NCI-H82 (cell line): ENCODE measurements around the gene PCYOX1L.

Experiments
- DNase-seq: peaks from one replicate; lab custom pipeline; 2025; lab: John Stamatoyannopoulos, UW

The PCYOX1L gene

DNA sequence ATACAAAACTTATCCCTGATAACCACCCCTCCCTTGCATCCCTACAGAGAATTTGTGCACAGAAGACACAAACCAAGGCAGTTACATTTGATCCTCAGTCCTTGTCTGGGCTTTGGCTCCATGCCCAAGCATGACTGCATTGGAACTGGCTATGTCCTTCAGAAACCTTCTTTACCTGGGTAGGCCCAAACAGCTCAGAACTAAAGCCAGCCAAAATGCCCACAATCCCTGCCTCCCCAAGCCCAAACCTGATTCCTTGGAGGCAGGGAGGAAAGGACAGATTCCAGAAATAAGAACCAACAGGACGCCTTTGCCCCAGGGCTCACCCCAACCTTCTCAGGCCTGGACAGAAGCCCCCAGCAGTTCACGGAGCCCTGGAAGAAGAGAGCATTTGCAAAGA lies 13.0 kb downstream of the PCYOX1L start:
- no peak for DNase-seq

DNA sequence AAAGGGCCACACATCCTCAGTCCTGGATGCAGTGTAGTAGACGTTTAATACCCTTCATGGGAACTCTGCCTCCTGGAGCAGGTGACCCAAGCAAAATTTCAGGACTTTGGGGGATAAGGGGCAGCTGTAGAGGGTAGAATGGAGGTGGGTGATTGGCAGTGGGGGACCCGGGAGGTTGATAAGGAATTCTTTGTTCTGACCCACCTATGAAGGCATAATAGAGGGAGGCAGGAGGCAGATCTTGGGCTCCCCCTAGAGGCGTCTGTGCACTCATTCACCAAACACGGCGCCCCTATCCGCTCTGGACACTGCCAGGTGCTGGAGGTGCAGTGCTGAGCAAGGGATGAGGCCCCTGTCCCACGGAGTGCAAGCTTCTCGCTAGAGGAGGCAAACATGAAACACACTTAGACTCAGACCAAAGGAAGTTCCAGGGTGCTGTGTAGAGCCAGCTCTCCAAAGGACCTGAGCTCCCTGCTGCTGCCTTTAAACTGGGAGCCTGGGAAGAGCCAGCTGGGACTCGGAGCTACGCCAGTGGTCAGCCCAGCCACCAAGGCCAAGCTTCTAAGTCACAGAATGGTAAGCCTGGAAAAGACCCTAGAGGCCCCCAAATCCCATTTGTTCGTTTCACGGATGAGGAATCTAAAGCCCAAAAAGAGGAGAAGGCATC lies 13.6 kb downstream of the PCYOX1L start:
- DNase-seq, result peak; percentile 82

DNA sequence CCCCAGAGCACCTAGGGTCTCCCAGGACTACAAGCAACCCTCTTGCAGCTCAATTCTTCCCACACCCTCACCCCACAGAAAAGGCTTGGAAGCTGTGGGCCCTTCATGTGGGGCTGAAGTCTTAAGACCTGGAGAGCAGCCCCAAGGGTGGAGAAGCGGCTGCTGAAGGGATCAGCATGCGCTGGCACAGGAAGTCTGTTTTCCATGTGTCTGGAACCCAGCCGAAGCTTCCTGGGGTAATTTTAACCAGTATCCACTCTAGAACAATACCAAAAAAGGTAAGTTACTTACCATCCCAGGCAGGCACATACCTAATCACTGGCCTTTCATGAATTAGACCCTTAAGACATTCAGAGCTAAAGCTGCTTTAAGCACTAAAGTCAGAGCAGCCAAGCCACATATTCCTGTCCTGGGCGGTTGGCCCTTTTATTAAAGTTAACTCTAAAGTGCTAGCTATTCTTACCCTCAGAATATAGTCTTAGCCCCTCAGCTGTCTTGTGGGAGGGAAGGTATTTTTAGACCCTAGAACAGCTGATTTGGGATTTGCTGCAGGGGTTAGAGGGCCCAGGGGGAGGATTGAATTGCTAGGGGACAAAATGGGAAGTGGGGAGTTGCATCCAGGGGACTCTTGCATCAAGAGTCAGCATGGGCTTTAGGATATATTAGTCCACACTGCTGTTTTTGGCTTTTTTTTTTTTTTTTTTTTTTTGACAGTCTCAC lies 14.4 kb downstream of the PCYOX1L start:
- DNase-seq, result no peak

DNA sequence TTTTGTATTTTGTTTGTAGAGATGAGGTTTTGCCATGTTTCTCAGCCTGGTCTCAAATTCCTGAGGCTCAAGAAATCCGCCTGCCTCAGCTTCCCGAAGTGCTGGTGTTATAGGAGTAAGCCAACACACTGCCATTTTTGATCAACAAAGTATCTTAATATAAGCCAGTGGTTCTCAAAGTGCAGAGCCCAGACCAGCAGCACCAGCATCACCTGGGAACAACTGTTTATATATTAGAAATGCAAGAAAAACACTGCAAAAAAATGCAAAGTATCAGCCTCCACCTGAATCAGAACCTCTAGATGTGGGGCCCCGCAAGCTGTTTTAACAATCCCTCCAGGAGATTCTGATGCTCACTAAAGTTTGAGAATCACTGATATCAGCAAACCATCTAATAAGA lies 15.1 kb downstream of the PCYOX1L start:
- no peak for DNase-seq

DNA sequence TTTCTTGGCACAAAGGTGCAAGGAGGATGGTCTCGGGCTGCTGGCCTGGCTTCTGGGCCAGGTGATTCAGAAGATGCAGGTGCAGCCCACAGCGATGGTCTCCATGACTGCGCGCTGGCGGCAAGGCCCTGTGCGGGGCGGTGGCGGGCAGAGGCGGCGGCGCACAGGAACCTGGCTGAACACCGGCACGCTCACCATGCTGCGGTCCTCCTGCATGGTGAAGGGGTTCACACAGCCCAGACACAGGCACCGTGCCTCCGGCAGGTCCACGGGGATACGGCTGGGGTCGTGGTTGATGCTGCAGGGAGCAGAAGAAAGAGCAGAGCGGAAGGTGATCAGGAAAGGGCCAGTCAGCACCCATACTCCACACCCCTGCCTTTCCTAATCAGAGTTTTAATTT lies 16.5 kb downstream of the PCYOX1L start:
- DNase-seq, result no peak

DNA sequence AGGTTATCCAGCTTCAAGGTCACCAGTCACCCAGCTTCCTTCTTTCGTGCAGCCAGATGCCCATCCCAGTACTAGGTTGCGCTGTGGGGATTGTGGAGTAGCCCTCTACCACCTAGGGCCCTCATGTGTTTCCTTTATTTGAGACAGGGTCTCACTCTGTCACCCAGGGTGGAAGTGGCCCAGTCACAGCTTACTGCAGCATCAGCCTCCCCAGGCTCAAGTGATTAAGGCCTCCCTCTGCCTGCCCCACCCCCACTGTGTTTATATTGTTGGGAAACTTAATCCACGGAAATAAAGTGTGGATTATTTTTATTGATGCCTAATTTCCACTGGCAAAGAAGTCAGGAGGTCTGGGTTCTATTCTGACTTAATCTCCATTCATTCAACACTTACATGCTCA lies 17.0 kb downstream of the PCYOX1L start:
- peak; percentile 77 for DNase-seq

DNA sequence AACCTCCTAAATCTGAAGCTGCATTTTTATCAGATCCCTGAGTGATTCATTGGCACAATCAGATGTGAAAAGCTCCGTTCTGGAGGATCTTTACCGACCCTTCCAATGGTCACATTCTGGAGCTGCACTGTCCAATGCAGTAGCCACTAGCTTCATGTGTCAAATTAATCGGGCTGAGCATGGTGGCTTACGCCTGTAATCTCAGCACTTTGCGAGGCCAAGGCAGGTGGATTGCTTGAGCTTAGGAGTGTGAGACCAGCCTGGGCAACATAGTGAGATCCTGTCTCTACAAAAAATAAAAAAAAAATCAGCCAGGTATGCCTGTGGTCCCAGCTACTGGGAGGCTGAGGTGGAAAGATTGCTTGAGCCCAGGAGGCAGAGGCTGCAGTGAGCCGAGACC lies 17.6 kb downstream of the PCYOX1L start:
- peak; percentile 10 for DNase-seq

DNA sequence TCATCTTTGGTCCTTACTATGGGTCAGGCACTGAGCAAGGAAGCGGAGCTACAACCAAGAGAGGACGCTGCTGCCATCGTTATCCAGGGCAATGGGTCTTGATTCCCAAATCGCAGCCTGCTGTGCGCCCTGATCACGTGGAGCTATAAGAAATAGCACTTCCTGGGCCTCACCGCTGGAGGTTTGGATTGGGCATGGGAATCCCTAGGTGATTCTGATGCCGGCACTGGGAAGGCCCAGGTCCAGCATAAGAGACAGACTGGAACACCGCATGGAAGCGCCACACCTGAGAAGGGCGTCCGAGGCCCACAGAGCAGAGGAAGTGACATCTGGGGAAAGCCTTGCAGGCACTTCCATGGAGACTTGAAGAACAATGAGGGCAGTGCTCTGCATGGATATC lies 18.3 kb downstream of the PCYOX1L start:
- DNase-seq, result no peak

DNA sequence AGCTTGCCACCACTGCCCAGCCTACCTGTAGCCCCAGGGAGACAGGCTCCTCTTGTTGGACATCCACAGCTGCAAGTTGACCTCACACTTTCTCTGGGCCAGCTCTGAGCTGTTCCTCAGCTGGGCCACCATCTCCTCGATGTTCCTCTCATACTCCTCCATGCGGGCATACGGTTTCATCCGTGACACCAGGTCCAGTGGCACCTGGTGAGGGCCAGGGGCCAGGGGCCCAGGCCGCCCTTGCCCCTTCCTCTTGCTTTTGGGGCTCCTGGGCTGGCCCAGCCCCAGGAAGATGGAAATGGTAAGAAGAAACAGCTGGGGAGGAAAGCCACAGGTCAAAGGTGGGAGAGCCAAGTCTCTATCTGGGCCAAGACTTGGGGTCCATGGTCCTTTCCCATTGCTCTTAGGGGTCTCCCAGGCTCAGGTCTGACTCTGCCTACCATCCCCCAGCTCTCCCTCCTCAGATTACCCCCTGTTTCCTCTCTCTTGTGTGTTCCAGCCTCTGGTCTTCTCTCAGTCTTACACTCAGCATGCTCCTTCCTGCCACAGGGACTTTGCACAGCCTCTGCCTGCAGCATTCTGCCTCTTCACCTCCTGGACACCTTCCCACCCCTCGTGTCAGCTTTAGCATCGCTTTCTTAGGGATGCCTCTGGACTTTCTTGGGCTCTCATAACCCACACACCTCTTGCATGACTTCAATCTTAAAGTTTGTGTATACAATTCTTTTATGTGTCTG lies 19.0 kb downstream of the PCYOX1L start:
- DNase-seq, result no peak

DNA sequence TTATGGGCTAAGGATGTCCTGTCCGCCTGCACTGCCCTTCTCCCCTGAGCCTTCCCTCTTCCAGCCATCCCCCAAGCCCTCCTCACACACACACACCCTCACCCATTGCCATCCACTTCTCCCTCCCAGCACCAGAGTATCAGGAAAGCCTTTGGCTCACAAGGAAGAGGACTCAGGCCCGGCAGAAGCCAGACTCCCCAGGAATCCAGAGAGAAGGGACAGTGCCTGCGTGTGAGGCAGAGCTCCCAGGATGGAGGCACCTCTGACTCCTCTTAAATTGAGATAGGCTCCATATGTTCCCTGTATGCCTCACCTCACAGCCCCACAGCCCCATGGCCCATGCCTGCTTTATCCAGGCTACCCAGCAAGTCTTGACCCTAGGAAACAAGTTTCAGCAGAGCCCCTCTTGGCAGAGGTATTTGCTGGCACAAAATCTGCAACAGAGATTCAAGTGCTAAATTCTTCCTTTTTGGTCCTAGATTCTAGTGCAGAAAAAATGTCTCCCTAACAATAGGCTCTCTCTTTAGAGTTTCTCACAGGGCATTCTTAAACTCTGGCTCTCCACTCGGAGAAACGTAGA lies 20.5 kb downstream of the PCYOX1L start:
- DNase-seq, result no peak

DNA sequence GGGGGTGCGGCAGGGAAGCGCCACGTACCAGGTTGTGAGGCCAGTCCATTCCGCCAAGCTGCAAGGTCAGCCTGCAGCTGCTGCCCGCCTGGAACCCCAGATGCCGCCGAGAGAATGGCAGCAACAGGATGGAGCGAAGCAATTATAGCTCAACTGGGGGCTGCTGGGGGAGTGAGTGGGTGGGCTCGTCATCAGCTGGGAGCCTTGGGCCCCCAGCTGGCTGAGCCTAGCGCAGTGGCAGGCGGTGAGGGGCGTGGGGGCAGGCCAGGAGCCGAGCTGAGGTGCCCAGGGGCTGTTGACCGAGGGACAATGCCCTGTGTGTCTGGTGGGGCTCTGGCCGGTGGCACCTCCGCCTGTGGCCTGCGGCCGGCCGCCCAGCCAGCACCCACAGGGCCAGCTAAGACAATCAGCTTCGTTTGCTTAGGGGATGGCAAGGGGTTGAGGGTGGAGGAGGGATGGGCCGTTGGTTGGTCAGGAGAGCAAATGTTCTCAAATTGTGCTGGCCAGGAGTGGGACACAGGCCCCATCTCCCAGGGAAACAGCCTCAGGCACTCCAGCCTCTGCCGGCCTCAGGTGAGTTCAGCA lies 21.4 kb downstream of the PCYOX1L start, which contains the start of gene IL17B:
Gene IL17B, minus strand, starts transcription at position 116 of the 585 bp plus-strand sequence. Its CDS starts 67 bp downstream, at position 49.
- no peak for DNase-seq

DNA sequence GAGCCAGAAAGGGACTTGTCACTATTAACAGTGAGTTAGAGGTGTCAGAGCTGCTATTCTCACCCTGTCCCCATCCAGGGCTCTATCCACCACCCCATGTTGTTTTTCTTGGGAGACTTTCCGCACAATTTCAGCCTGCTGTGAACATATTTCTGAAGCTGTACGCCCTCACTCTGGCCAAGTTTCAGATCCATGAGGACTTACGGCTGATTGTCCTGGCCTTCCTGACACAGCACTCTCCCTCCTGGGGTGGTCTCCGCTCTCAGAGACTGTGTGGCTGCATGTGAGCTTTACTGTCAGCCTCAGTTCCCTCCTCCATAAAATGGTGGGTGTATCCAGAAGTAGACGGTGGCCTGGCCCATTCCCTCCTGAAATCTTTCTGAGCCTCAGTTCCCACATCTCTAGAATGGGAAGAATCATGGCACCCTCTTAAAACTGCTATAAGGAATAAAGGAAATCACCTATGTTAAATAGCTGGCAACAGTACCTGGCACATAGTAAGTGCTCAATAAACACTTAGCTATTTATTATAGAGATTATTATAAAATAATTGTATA lies 22.1 kb downstream of the PCYOX1L start:
- DNase-seq, result no peak

DNA sequence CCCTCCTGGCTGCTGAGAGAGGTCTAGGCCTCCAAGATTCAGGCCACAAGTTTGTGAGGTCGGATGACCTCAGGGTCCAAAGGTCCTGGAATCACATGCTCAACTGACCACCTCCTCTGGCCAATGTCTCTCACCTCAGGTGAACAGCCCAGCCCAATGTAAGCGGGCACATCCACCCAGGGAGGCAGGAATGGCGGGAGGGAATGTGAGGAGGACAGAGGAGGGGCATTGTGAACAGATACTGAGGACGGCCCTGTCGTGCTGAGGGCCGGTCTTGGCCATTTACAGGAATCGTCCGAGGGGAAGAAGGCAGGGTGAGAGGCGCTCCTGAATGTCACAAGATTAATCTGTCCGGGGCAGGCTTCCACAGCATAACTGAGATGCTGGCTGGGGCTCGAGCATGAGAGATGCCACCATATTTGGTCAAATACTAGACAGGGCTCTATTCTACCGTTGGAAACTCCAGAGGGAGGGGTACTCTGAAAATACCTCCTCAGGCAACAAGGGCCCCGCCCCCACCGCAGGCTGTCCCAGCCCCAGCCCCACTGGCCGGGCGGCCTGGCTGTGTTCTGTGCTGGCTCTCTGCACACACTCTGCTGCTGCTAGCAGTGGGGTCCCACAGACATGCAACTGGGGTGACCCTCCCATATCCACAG lies 22.7 kb downstream of the PCYOX1L start:
- no peak for DNase-seq

DNA sequence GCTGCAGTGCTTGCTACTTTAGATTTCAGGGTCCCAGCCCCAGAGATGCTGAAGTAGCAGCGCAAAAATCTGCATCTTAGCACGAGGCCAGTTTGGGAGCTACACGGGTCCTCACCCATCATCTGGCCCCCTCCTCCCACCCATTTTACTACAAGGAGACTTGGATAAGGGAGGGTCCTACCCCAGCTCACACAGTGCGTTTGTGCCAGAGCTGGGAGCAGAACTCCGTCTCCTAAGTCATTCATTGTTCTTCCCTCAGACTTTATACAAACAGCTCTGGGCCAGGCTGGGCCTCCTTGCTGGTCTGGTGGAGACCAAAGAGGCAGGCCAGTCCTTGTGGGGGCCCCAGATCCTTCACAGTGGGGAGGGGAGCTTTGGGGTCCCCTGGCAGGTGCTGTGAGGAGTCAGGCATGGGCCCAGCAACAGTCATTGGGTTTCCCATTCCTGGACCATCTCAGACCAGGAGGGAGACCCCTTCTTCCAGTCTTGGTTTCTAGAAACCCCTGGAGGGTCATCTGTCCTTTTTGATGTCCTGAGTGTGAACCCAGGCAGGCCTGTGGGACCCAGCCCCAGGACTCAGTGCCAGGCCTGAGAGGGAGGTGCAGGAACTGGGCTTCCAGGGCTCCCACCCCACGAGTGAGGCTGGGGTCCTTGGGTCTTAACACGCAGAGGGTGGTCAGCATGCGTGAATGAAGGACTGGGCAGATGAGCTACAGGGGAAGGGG lies 23.6 kb downstream of the PCYOX1L start:
- DNase-seq, result no peak

DNA sequence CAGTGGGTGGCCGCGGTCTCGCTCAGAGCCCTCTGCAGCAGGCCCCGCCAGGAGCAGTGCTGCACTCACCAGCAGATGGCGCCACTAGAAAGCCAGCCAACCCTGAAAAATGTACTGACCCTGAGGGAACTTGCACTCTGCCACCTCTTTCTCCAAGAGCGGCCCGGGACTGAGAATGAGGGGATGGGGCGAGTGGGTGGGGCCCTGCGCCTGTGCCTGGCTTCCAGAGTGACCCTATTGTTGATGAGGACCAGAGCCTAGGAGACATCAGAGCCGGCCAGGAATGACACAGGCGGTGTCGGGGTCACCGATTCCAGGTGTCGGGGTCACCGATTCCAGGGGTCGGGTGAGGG lies 24.1 kb downstream of the PCYOX1L start:
- DNase-seq, result peak; percentile 85

DNA sequence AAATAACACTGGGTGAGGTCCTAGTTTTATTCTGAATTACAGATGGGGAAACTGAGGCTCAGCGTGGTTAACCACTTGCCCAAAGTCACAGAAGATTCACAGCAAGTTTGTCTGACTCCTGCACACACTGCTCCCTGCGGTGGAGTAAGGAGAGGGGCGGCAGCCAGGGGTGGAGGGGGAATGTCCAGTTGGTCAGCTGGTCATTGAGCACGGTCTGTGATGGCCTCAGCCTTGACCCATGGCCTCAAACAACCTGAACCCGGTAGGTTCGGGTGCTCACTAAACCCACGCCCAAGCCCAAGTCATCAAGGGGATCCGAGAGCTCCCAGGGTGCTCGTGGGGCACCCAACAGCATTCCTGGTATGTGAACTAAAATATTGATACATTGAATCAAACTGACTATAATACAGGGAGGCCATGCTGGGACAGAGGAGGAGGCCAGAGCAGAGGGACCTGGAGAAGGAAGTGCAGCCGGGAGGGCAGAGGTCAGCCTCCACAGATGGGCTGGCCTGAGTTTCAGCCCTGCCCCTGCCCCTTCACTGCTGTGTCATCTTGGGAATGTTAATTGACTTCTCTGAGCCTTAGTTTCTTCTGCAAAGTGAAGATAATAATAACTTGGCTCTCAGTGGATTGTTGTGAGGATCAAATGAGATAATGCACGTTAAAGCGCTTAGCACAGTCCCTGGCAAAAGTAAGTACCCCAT lies 24.8 kb downstream of the PCYOX1L start:
- DNase-seq, result peak; percentile 47

DNA sequence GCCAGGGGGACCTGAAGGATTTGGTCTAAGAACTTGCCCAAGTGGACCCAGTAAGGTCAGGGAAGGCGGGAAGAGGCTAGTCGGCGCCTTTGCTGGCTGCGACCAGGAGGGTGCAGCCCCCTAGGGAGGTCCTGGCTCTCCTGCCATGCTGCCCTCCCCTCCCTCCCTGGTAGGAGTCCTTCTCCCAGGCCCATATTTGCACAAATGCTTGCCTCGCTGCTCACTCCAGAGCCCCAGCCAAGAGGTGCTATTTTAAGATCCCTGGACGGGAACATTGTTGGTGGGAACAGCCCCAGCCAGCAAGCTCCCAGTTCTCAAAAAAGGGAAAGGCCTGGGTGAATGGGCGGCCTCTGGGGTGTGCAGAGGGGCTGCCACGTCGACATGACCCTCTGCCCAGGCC lies 25.6 kb downstream of the PCYOX1L start:
- no peak for DNase-seq

DNA sequence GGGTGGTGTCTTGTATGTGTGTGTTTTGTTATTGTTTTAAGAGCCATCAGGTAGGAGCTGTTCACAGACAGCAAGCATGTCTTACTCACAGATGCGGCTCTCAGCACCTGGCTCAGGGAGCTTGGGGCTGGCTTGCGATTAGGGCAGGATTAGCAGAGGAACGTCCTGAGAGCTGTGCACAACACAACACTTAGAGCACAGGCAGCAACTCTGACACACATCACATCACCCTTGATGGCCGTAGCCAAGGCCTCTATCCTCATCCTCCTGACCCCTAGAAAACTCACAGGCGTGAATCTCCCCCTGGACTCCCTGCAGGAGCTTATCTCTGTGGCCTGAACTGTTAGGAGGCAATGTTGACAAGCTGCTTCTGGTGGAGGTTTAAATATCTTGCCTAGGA lies 28.3 kb downstream of the PCYOX1L start:
- peak; percentile 91 for DNase-seq

DNA sequence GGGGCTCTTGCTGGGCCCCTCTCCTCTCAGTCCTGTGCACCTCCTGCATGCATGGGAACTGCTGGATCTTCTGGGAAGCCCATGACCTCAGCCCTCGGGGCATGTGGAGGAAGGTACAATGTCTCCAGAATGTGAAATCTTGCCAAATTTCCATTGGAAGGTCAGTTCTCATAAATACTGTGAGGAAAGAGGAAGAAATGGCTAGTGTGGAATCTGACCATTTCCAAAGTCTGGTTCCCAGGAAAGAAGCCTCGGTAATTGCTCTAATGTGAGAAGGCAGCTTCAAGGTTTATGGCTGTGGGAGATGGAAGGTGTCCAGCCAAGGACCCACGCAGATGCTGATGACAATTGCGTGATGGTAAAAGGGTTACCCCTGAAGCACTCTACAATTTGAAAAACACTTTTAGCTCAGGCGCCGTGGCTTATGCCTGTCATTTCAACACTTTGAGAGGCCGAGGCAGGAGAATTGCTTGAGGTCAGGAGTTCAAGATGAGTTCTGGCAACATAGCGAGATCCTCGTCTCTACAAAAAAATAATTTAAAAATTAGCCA lies 29.3 kb downstream of the PCYOX1L start:
- DNase-seq, result no peak

DNA sequence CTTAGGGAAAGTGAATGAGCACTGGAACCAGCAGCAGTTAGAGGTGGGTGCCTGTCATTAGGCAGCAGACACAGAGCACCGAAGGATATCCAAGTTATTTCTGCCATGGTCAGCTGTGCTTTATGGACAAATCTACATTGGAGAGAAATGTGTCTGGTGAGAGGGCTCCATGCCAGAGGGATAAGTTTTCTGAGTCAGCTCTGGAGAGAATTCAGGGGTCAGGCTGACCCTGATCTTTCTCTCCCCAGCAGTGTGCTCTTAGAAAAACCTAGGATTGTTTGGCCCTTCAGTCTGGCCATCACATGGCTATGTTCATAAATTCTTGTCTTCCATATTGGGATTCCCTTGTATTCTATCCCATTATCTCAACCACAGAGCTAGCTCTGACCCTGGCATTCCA lies 30.1 kb downstream of the PCYOX1L start:
- no peak for DNase-seq
